Thoracic aorta (tissue), 2 donors: ENCODE measurements around the gene PPM1N. TPM values are rescaled to one million over a fixed set of nuclear protein-coding genes. Genes with fewer than 3 reads are reported as not detected.

ENCODE experiments used
- ATAC-seq: fragments of 150-250 bp; one replicate; pipeline ENCODE4 v1.8.0; 2017; ENCODE audit warnings: low read depth; ENCODE audit not compliant: insufficient number of reproducible peaks, low FRiP score
- DNase-seq: peaks from one replicate; pipeline ENCODE4 v3.0.0-alpha.2; 2020; ENCODE audit warnings: low spot score
- H3K27ac ChIP-seq, 2 donors: fragments of 200-600 bp; sonication (generic); 1 replicate in 1 of 2; 2 replicates in 1 of 2; pipeline ENCODE4 v1.5.1; 2016; ENCODE audit warnings: mild to moderate bottlenecking in 2 of 2, moderate library complexity in 2 of 2
- H3K27me3 ChIP-seq: fragments of 200-600 bp; sonication (generic); replicated peaks from 2 replicates; pipeline ENCODE4 v1.6.0; 2016; ENCODE audit warnings: mild to moderate bottlenecking; ENCODE audit not compliant: insufficient read depth
- H3K36me3 ChIP-seq: fragments of 200-600 bp; sonication (generic); one replicate; pipeline ENCODE4 v1.5.1; 2016
- H3K4me1 ChIP-seq, 2 donors: fragments of 200-600 bp; sonication (generic); 1 replicate in 1 of 2; 2 replicates in 1 of 2; pipeline versions ENCODE4 v1.5.1 to v1.6.0; 2016; ENCODE audit warnings: low read depth in 2 of 2, mild to moderate bottlenecking in 1 of 2; ENCODE audit not compliant: control insufficient read depth in 1 of 2
- H3K4me3 ChIP-seq: fragments of 200-600 bp; sonication (generic); 2 replicates; pipeline ENCODE4 v1.5.1; 2016; ENCODE audit warnings: mild to moderate bottlenecking
- H3K9me3 ChIP-seq: fragments of 200-600 bp; sonication (generic); 2 replicates; pipeline ENCODE4 v1.5.1; 2016
- CTCF ChIP-seq: fragments of 200-600 bp; sonication (generic); IDR thresholded peaks from one replicate; pipeline ENCODE4 v1.5.1; 2019; ENCODE audit warnings: antibody characterized with exemption
- total RNA-seq, 2 donors: library from RNA; depleted of rRNA; stranded (reverse); fragments of >200 nt; gene quantifications; one replicate each; pipeline versions ENCODE4 v1.1.0 to v1.2.3, GENCODE V29; 2016

PPM1N gene
- total RNA-seq, 2 donors from 2014 or later, result 3.5 to 6.6 TPM

GRCh38 chr19:45496349-45496953 lies 1.8 kb upstream of the PPM1N start:
- Histone ChIP-seq H3K9me3 (no peaks in the 10 kb centered on the region), H3K4me1 (peaks cover 26 to 43% of the 10 kb centered on the region in 2 donors), H3K36me3 (no peaks in the 10 kb centered on the region), H3K4me3 (peak overlapping the region; percentile 79), H3K27ac (no peak overlapping the region), H3K27me3 (no peaks in the 10 kb centered on the region)
- no peak for DNase-seq
- no peak for TF ChIP-seq CTCF
- ATAC-seq, result no peak

GRCh38 chr19:45497791-45498190 lies 452 bp upstream of the PPM1N start:
- no peak for ATAC-seq
- peaks cover 18 to 35% of the 10 kb centered on the region in 2 donors for H3K4me1 ChIP-seq

GRCh38 chr19:45499196-45500180 lies 1.2 kb downstream of the PPM1N start:
- peak overlapping the region; percentile 52 for H3K4me3 ChIP-seq
- no peaks in the 10 kb centered on the region for H3K36me3 ChIP-seq
- H3K27ac ChIP-seq, result no peak overlapping the region
- no peaks in the 10 kb centered on the region for H3K27me3 ChIP-seq
- ATAC-seq, result no peak
- no peak for TF ChIP-seq CTCF
- no peaks in the 10 kb centered on the region for H3K9me3 ChIP-seq
- DNase-seq, result no peak
- H3K4me1 ChIP-seq, result peaks cover 18 to 28% of the 10 kb centered on the region in 2 donors

More at GRCh38 chr19:45497791-45498190, 452 bp upstream of the PPM1N start:
- Histone ChIP-seq H3K27ac (no peak overlapping the region), H3K27me3 (no peaks in the 10 kb centered on the region), H3K36me3 (no peaks in the 10 kb centered on the region), H3K4me3 (no peak overlapping the region), H3K9me3 (no peaks in the 10 kb centered on the region)
- DNase-seq, result no peak
- no peak for TF ChIP-seq CTCF

GRCh38 chr19:45500918-45501729 lies 2.9 kb downstream of the PPM1N start:
- Histone ChIP-seq H3K36me3 (no peaks in the 10 kb centered on the region), H3K4me1 (peaks cover 18 to 28% of the 10 kb centered on the region in 2 donors), H3K27me3 (no peaks in the 10 kb centered on the region), H3K27ac (no peak overlapping the region), H3K4me3 (no peak overlapping the region), H3K9me3 (no peaks in the 10 kb centered on the region)
- no peak for ATAC-seq
- TF ChIP-seq CTCF, result no peak
- no peak for DNase-seq

- peaks cover 13 to 26% of the 10 kb centered on the region in 2 donors for H3K4me1 ChIP-seq
- ATAC-seq (no peak), DNase-seq (no peak)
- H3K27ac ChIP-seq, result no peak overlapping the region
- no peaks in the 10 kb centered on the region for H3K9me3 ChIP-seq
- no peaks in the 10 kb centered on the region for H3K27me3 ChIP-seq
- no peaks in the 10 kb centered on the region for H3K36me3 ChIP-seq
- TF ChIP-seq CTCF, result no peak
- H3K4me3 ChIP-seq, result no peak overlapping the region
Measured at GRCh38 chr19:45501730-45502014, 3.4 kb downstream of the PPM1N start.
